A549 (cell line): ENCODE data around the gene TTF2. TPM values are rescaled to one million over a fixed set of nuclear protein-coding genes. Genes with fewer than 3 reads are reported as not detected.

Experiments
- ATAC-seq, 2 experiments: fragments of 200-7000 bp in 1 of 2; fragments of >200 bp in 1 of 2; cut with Nextera tagmentation in 1 of 2; cut with Tn5 transposase in 1 of 2; 3 replicates each; pipeline versions ENCODE4 v1.8.0 to v1.9.1; 2018 to 2020; ENCODE audit warnings: mild to moderate bottlenecking in 1 of 2, moderate library complexity in 1 of 2
- CTCF ChIA-PET: fragments of 300-600 bp; sonication (Branson Sonifier 250); formaldehyde crosslinking; extraction: SDS; loops from one replicate; lab custom pipeline; 2021; ENCODE audit warnings: antibody characterized with exemption, inconsistent platforms; lab: Yijun Ruan, JAX
- POLR2A ChIA-PET: fragments of 350-600 bp; formaldehyde crosslinking; extraction: SDS; loops from one replicate; lab custom pipeline; 2021; ENCODE audit warnings: antibody characterized with exemption, inconsistent platforms; lab: Yijun Ruan, JAX
- DNase-seq, 2 experiments: peaks; one replicate each; pipeline versions ENCODE4 v3.0.0 to v3.0.0-alpha.2; 2011 to 2016; ENCODE audit warnings: low read depth in 1 of 2, low spot score in 1 of 2
- FAIRE-seq: peaks from 2 replicates; lab custom pipeline; 2011; peaks lifted over from hg19 to GRCh38; lab: Jason Lieb, UNC
- H3K27ac ChIP-seq, 2 experiments: fragments of >200 bp; sonication (Bioruptor Twin); formaldehyde crosslinking; 3 replicates each; pipeline ENCODE4 v1.5.1; 2016 to 2017
- H3K4me1 ChIP-seq: fragments of >200 bp; sonication (Bioruptor Twin); formaldehyde crosslinking; 3 replicates; pipeline ENCODE4 v1.6.1; 2016
- H3K4me2 ChIP-seq: fragments of >200 bp; sonication (Bioruptor Twin); formaldehyde crosslinking; 3 replicates; pipeline ENCODE4 v1.6.1; 2016
- H3K4me3 ChIP-seq: fragments of >200 bp; sonication (Bioruptor Twin); formaldehyde crosslinking; 3 replicates; pipeline ENCODE4 v1.5.1; 2016
- H3K9me3 ChIP-seq: fragments of >200 bp; sonication (Bioruptor Twin); formaldehyde crosslinking; 3 replicates; pipeline ENCODE4 v1.6.1; 2016
- BCL3 ChIP-seq: fragments of >200 bp; sonication (Bioruptor Twin); formaldehyde crosslinking; IDR thresholded peaks from 3 replicates; pipeline ENCODE4 v1.6.1; 2016
- BHLHE40 ChIP-seq: IDR thresholded peaks from 2 replicates; pipeline ENCODE4 v1.6.1; 2012; ENCODE audit warnings: low read depth, low read length, inconsistent platforms
- CEBPB ChIP-seq, 2 experiments: fragments of >200 bp in 1 of 2; sonication (Bioruptor Twin) in 1 of 2; formaldehyde crosslinking in 1 of 2; IDR thresholded peaks; 2 replicates each; pipeline ENCODE4 v1.6.1; 2012 to 2016
- CTCF ChIP-seq: fragments of >200 bp; sonication (Bioruptor Twin); formaldehyde crosslinking; IDR thresholded peaks from 3 replicates; pipeline ENCODE4 v1.5.1; 2016
- E2F6 ChIP-seq: IDR thresholded peaks from 2 replicates; pipeline ENCODE4 v1.6.1; 2012; ENCODE audit warnings: low read depth, borderline replicate concordance
- ESRRA ChIP-seq: fragments of 150-350 bp; IDR thresholded peaks from 2 replicates; pipeline ENCODE4 v1.6.1; 2014; ENCODE audit warnings: mild to moderate bottlenecking, low read length, borderline replicate concordance
- FOSL2 ChIP-seq, 2 experiments: fragments of 450-650 bp in 1 of 2; fragments of >200 bp in 1 of 2; sonication (Bioruptor Twin) in 1 of 2; formaldehyde crosslinking; IDR thresholded peaks; 2 replicates each; pipeline versions ENCODE4 v1.5.0 to v1.6.1; 2016 to 2020; ENCODE audit warnings: mild to moderate bottlenecking in 1 of 2, moderate library complexity in 1 of 2
- FOXS1 ChIP-seq: fragments of 250-450 bp; sonication (Bioruptor Pico); IDR thresholded peaks from 2 replicates; pipeline ENCODE4 v1.5.0; 2020; ENCODE audit warnings: mild to moderate bottlenecking, moderate library complexity
- GATA3 ChIP-seq: IDR thresholded peaks from 2 replicates; pipeline ENCODE4 v1.6.1; 2012; ENCODE audit warnings: borderline replicate concordance
- HMGXB4 ChIP-seq: fragments of 250-450 bp; sonication (Bioruptor Pico); IDR thresholded peaks from 2 replicates; pipeline ENCODE4 v1.5.0; 2021; ENCODE audit warnings: mild to moderate bottlenecking, moderate library complexity, borderline replicate concordance
- HOXA7 ChIP-seq: fragments of 250-450 bp; sonication (Bioruptor Pico); IDR thresholded peaks from 2 replicates; pipeline ENCODE4 v1.5.0; 2020; ENCODE audit warnings: mild to moderate bottlenecking, moderate library complexity
- HOXB13 ChIP-seq: fragments of 250-450 bp; sonication (Bioruptor Pico); IDR thresholded peaks from 2 replicates; pipeline ENCODE4 v1.5.0; 2020; ENCODE audit warnings: low read depth, mild to moderate bottlenecking, moderate library complexity
- JUN ChIP-seq, 2 experiments: fragments of >200 bp; sonication (Bioruptor Twin); formaldehyde crosslinking; IDR thresholded peaks; 2 replicates in 1 of 2; 3 replicates in 1 of 2; pipeline ENCODE4 v1.6.1; 2016 to 2017
- KDM1A ChIP-seq: fragments of 200-600 bp; sonication (generic); IDR thresholded peaks from 2 replicates; pipeline ENCODE4 v1.6.1; 2016; ENCODE audit warnings: low read depth, mild to moderate bottlenecking
- MAFK ChIP-seq: fragments of 450-650 bp; IDR thresholded peaks from 2 replicates; pipeline ENCODE4 v1.6.1; 2014; ENCODE audit not compliant: partially characterized antibody
- MAZ ChIP-seq: fragments of 150-350 bp; IDR thresholded peaks from 2 replicates; pipeline ENCODE4 v1.6.1; 2014; ENCODE audit warnings: antibody characterized with exemption, low read depth, low read length, borderline replicate concordance
- MYC ChIP-seq: IDR thresholded peaks from 2 replicates; pipeline ENCODE4 v1.6.1; 2012; ENCODE audit warnings: mild to moderate bottlenecking, inconsistent platforms, low read length, improper control_type of control experiment, borderline replicate concordance
- NPAS2 ChIP-seq: fragments of 250-450 bp; sonication (Bioruptor Pico); IDR thresholded peaks from 2 replicates; pipeline ENCODE4 v1.8.0; 2022; ENCODE audit warnings: mild to moderate bottlenecking, moderate library complexity, borderline replicate concordance
- NR3C1 ChIP-seq: fragments of >200 bp; sonication (Bioruptor Twin); formaldehyde crosslinking; IDR thresholded peaks from 3 replicates; pipeline ENCODE4 v1.6.1; 2017
- PHF8 ChIP-seq: fragments of 200-600 bp; sonication (generic); IDR thresholded peaks from 2 replicates; pipeline ENCODE4 v1.6.1; 2016; ENCODE audit warnings: low read depth, mild to moderate bottlenecking, antibody characterized with exemption, moderate library complexity, borderline replicate concordance
- RAD21 ChIP-seq, 2 experiments: fragments of >200 bp in 1 of 2; sonication (Bioruptor Twin) in 1 of 2; formaldehyde crosslinking in 1 of 2; IDR thresholded peaks in 1 of 2; conservative IDR thresholded peaks in 1 of 2; 2 replicates in 1 of 2; 3 replicates in 1 of 2; pipeline ENCODE4 v1.6.1; 2012 to 2018; ENCODE audit warnings: inconsistent platforms in 1 of 2
- RCOR1 ChIP-seq: fragments of 150-350 bp; IDR thresholded peaks from 2 replicates; pipeline ENCODE4 v1.6.1; 2014; ENCODE audit warnings: antibody characterized with exemption, low read length, low read depth
- REST ChIP-seq: fragments of 200-600 bp; sonication (generic); IDR thresholded peaks from 2 replicates; pipeline ENCODE4 v1.6.1; 2016; ENCODE audit warnings: antibody characterized with exemption, mild to moderate bottlenecking, moderate library complexity
- SMC3 ChIP-seq: fragments of >200 bp; sonication (Bioruptor Twin); formaldehyde crosslinking; IDR thresholded peaks from 3 replicates; pipeline ENCODE4 v1.6.1; 2018; ENCODE audit warnings: inconsistent platforms
- TFCP2L1 ChIP-seq: fragments of 250-450 bp; sonication (Bioruptor Pico); IDR thresholded peaks from 2 replicates; pipeline ENCODE4 v1.5.0; 2021; ENCODE audit warnings: mild to moderate bottlenecking
- TP53 ChIP-seq: fragments of 250-450 bp; sonication (Bioruptor Pico); IDR thresholded peaks from 2 replicates; pipeline ENCODE4 v1.5.0; 2021; ENCODE audit warnings: mild to moderate bottlenecking, moderate library complexity
- ZC3H11A ChIP-seq: fragments of 450-650 bp; IDR thresholded peaks from 2 replicates; pipeline ENCODE4 v1.6.1; 2014; ENCODE audit warnings: antibody characterized with exemption, mild to moderate bottlenecking
- ZFP36 ChIP-seq: fragments of 450-650 bp; IDR thresholded peaks from 2 replicates; pipeline ENCODE4 v1.6.1; 2014; ENCODE audit warnings: borderline replicate concordance; ENCODE audit not compliant: partially characterized antibody
- ZSCAN20 ChIP-seq: fragments of 250-450 bp; sonication (Bioruptor Pico); IDR thresholded peaks from 2 replicates; pipeline ENCODE4 v1.8.0; 2022; ENCODE audit warnings: mild to moderate bottlenecking, moderate library complexity
- WGBS: methylation state at CpG from one replicate; pipeline ENCODE4 v1.1.6; 2017; ENCODE audit errors: missing lambda C conversion rate; 5-methylcytosine and 5-hydroxymethylcytosine counted together
- polyA plus RNA-seq, 4 experiments: library from polyadenylated mRNA; depleted of rRNA in 3 of 4; stranded (reverse); fragments of >200 nt; fragmentation: RNase III in 1 of 4; extraction: RNeasy Plus Mini Kit Qiagen cat#74134 plus additional on column Dnase treatment in 1 of 4; gene quantifications; 2 replicates in 3 of 4; 3 replicates in 1 of 4; pipeline ENCODE4 v1.2.3, GENCODE V29; 2011 to 2017

TTF2 gene
- polyA plus RNA-seq, 2 of the 4 experiments (the other 2 are of a cell fraction), result 16.5 to 26.6 TPM

GRCh38 chr1:117130526-117130925 is 70.4 kb downstream of the TTF2 start:
- CTCF ChIA-PET, result no interaction called here
- 79% methylated on average over 4 of the region's 4 CpGs for WGBS
- Histone ChIP-seq H3K27ac (no peak overlapping the region), H3K4me3 (no peak overlapping the region), H3K9me3 (no peaks in the 10 kb centered on the region), H3K4me1 (peaks cover 4% of the 10 kb centered on the region; the same call in 1 of the 3 replicates), H3K4me2 (no peak overlapping the region)
- ATAC-seq (no peak), DNase-seq (no peak), FAIRE-seq (no peak)
- TF ChIP-seq ZSCAN20 (no peak), FOXS1 (CRISPR knock-in tag) (no peak), MAFK (no peak), TP53 (CRISPR knock-in tag) (no peak), NPAS2 (no peak), BHLHE40 (no peak), ESRRA (no peak), GATA3 (no peak), HMGXB4 (CRISPR knock-in tag) (no peak), PHF8 (no peak), RAD21 (conservative IDR thresholded peaks at IDR 0.05 in 1 of 2, IDR thresholded peaks at IDR 0.05 in 1 of 2) (no peak), SMC3 (no peak), E2F6 (no peak), NR3C1 (no peak), HOXB13 (CRISPR knock-in tag) (no peak), CTCF (no peak), FOSL2 (IDR thresholded peaks at IDR 0.05) (no peak), FOSL2 (CRISPR knock-in tag; IDR thresholded peaks at IDR 0.05) (no peak)
- POLR2A ChIA-PET, result no interaction called here

- DNase-seq (no peak), FAIRE-seq (no peak), ATAC-seq (no peak)
- Histone ChIP-seq H3K4me1 (no peaks in the 10 kb centered on the region), H3K27ac (no peak overlapping the region), H3K4me2 (no peak overlapping the region), H3K4me3 (no peak overlapping the region), H3K9me3 (no peaks in the 10 kb centered on the region)
- ChIA-PET CTCF (interaction anchor here (0.6 to 1.8 kb wide), 3 partner anchors 13 to 83 kb away, joined by 3 to 5 read pairs (median 3); no protein-coding TSS in a partner anchor), POLR2A (no interaction called here)
- WGBS, result 74% methylated on average over 2 of the region's 2 CpGs
- no peak for TF ChIP-seq RAD21 (conservative IDR thresholded peaks at IDR 0.05 in 1 of 2, IDR thresholded peaks at IDR 0.05 in 1 of 2)
- no peak for TF ChIP-seq KDM1A
- no peak for TF ChIP-seq MAZ
- TF ChIP-seq TFCP2L1 (CRISPR knock-in tag), result no peak
- TF ChIP-seq BHLHE40, result no peak
- no peak for TF ChIP-seq MYC
- no peak for TF ChIP-seq HOXA7
- TF ChIP-seq REST, result no peak
- TF ChIP-seq RCOR1, result no peak
- no peak for TF ChIP-seq CEBPB (IDR thresholded peaks at IDR 0.05)
- TF ChIP-seq SMC3, result no peak
- TF ChIP-seq JUN (IDR thresholded peaks at IDR 0.05), result no peak
- TF ChIP-seq ZC3H11A, result no peak
- TF ChIP-seq BCL3, result no peak
- no peak for TF ChIP-seq ZFP36
These were observed 75.2 kb downstream of the TTF2 start for GRCh38 chr1:117135329-117135728.
